Neural crest cell (in vitro differentiated cells): Measurements from ENCODE around the gene N4BP2L2. TPM values are rescaled to one million over a fixed set of nuclear protein-coding genes. Genes with fewer than 3 reads are reported as not detected.
A peak's percentile ranks its signal among the peaks of the same experiment; 100 is the strongest.

Experiments used
- DNase-seq: peaks from one replicate; pipeline ENCODE4 v3.0.0; 2021; ENCODE audit warnings: low read depth, mixed read lengths, low spot score
- H3K27ac Mint-ChIP-seq: one replicate; pipeline ENCODE4 v1.8.0; 2021; ENCODE audit warnings: mild to moderate bottlenecking, mixed read lengths; ENCODE audit not compliant: unreplicated experiment
- H3K27me3 Mint-ChIP-seq: 2 replicates; pipeline ENCODE4 v1.8.0; 2021; ENCODE audit warnings: low read depth, mild to moderate bottlenecking, mixed read lengths
- H3K36me3 Mint-ChIP-seq: 2 replicates; pipeline ENCODE4 v1.8.0; 2021; ENCODE audit warnings: low read depth, mild to moderate bottlenecking, mixed read lengths
- H3K4me1 Mint-ChIP-seq: 2 replicates; pipeline ENCODE4 v1.8.0; 2021; ENCODE audit warnings: mixed read lengths
- H3K4me3 Mint-ChIP-seq: one replicate; pipeline ENCODE4 v1.8.0; 2021; ENCODE audit warnings: mild to moderate bottlenecking, mixed read lengths
- H3K9me3 Mint-ChIP-seq: 2 replicates; pipeline ENCODE4 v1.8.0; 2021; ENCODE audit warnings: mixed read lengths
- CTCF ChIP-seq: fragments of 200-600 bp; sonication (generic); conservative IDR thresholded peaks from 2 replicates; pipeline ENCODE4 v1.5.0; 2021; ENCODE audit warnings: antibody characterized with exemption, mild to moderate bottlenecking
- total RNA-seq: library from RNA; stranded (reverse); gene quantifications from 2 replicates; pipeline ENCODE4 v1.2.1, GENCODE V29; 2021

The N4BP2L2 gene
- total RNA-seq, 1 donor from 2014 or later: 81.1 TPM

DNA sequence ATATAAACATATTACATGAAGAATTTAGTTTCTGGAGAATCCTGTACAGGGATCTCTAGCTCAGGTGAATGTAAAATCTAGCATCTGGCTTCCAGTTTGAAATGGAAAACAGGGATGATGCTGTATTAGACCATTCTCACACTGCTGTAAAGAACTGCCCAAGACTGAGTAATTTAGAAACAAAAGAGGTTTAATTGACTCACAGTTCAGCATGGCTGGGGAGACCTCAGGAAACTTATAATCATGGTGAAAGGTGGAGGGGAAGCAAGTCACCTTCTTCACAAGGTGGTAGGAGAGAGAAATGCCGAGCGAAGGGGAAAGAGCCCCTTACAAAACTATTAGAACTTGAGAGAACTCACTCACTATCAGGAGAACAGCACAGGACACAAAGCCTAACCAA lies 17.0 kb upstream of the N4BP2L2 start:
- Mint-ChIP-seq H3K4me1 (no peaks in the 10 kb centered on the region), H3K27me3 (no peaks in the 10 kb centered on the region), H3K27ac (no peak overlapping the region), H3K4me3 (no peak overlapping the region), H3K9me3 (peaks cover 4% of the 10 kb centered on the region), H3K36me3 (peaks cover 2% of the 10 kb centered on the region)
- no peak for TF ChIP-seq CTCF
- no peak for DNase-seq

DNA sequence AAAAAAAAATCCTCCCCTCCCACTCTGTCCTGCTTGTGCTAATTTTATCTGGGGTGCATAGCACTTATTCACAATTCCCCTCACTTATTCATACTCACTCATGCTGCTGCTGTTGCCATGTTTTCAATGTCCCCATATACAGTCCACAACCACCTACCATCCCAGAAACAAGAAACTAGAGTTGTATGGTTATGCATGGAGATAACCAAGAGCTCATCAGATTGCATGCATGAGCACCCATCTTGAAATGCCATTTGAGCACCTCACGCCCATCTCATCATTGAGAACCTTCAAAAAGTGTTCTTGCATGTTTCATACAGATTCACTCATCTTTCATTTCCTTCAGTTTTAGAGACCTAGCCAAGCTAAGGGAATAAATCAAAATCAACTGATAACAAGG lies 15.1 kb upstream of the N4BP2L2 start:
- Mint-ChIP-seq H3K27me3 (no peaks in the 10 kb centered on the region), H3K4me1 (no peaks in the 10 kb centered on the region), H3K4me3 (no peak overlapping the region), H3K9me3 (peaks cover 2% of the 10 kb centered on the region), H3K36me3 (peaks cover 2% of the 10 kb centered on the region), H3K27ac (no peak overlapping the region)
- no peak for DNase-seq
- no peak for TF ChIP-seq CTCF

DNA sequence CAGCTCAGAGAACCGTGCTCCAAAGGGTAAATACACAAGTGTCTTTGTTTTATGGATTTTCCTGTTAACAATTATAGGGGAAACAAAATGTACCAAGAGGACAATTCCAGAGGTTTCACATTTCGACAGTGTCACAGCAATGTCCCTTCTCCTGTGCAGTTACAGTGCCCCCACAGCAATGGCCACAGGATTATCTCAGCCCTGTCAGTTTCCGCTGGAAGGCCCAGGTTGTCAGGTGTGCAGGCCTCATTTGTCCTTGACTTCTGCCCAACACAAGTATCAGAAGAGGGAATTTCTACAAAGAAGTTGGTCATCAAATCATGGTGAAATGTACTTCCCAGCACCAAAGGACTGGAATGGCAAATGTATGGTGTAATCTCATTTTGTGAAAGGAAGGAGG lies 11.2 kb upstream of the N4BP2L2 start:
- TF ChIP-seq CTCF: no peak
- H3K36me3 Mint-ChIP-seq: no peaks in the 10 kb centered on the region
- H3K4me1 Mint-ChIP-seq: no peaks in the 10 kb centered on the region
- no peak for DNase-seq
- no peak overlapping the region for H3K27ac Mint-ChIP-seq
- H3K27me3 Mint-ChIP-seq: peaks cover 4% of the 10 kb centered on the region
- H3K4me3 Mint-ChIP-seq: no peak overlapping the region
- H3K9me3 Mint-ChIP-seq: peaks cover 2% of the 10 kb centered on the region

DNA sequence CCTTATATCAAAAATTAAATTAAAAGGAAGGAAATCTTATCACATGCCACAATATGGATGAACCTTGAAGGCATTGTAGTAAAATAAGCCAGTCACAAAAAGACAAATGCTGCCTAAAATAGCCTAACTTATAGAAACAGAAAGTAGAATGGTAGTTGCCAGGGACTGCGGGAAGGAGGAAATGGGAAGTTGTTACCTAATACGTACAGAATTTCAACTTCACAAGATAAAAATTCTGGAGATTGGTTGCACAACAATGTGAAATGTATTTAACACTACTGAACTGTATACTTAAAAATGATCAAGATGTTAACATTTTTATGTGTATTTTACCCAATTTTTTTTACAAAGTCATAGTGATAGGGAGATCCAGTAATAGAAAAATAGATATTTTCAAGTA lies 10.2 kb upstream of the N4BP2L2 start:
- Mint-ChIP-seq H3K9me3 (peaks cover 2% of the 10 kb centered on the region), H3K27me3 (peaks cover 4% of the 10 kb centered on the region), H3K4me3 (no peak overlapping the region), H3K4me1 (no peaks in the 10 kb centered on the region), H3K36me3 (no peaks in the 10 kb centered on the region), H3K27ac (no peak overlapping the region)
- no peak for DNase-seq
- no peak for TF ChIP-seq CTCF

GRCh38 chr13:32545083-32545482 lies 6.5 kb upstream of the N4BP2L2 start:
- H3K9me3 Mint-ChIP-seq: no peaks in the 10 kb centered on the region
- no peak for DNase-seq
- H3K27me3 Mint-ChIP-seq: peaks cover 4% of the 10 kb centered on the region
- no peak overlapping the region for H3K4me3 Mint-ChIP-seq
- no peaks in the 10 kb centered on the region for H3K36me3 Mint-ChIP-seq
- TF ChIP-seq CTCF: no peak
- no peaks in the 10 kb centered on the region for H3K4me1 Mint-ChIP-seq
- peak overlapping the region; percentile 0 for H3K27ac Mint-ChIP-seq

DNA sequence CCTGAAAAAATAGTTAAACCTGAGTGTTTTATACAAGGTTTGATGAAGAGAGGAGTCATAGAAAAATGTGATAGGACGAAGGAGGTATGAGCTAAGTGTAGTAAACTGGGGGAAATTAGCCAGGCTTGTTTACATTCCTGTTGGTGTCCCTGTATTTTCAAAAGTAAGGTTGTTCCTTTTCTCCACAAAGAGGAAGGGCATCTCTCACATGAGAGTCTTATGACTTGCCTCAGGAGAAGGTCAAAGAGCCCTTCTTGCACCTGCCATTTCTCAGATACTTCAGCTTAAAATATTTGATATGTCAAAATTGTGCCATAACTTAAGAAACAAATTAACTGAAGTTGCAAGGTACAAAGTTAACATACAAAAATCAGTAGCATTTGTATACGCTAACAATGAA lies 3.6 kb upstream of the N4BP2L2 start:
- TF ChIP-seq CTCF: no peak
- peaks cover 4% of the 10 kb centered on the region for H3K27me3 Mint-ChIP-seq
- H3K4me1 Mint-ChIP-seq: peaks cover 9% of the 10 kb centered on the region
- no peak for DNase-seq
- H3K36me3 Mint-ChIP-seq: peaks cover 2% of the 10 kb centered on the region
- H3K27ac Mint-ChIP-seq: no peak overlapping the region
- no peak overlapping the region for H3K4me3 Mint-ChIP-seq
- no peaks in the 10 kb centered on the region for H3K9me3 Mint-ChIP-seq
